HG02588 (cell line): ENCODE data around the gene TAF3.
"Not testable (repeated sequence)": the region's sequence is repeated elsewhere in the genome, so short reads cannot be mapped to it uniquely, and the experiment has no call there.

Experiments used
- ATAC-seq: cut with Tn5 transposase; IDR thresholded peaks from one replicate; pipeline ENCODE4 v1.9.1; 2021; ENCODE audit warnings: mild to moderate bottlenecking, moderate library complexity; ENCODE audit not compliant: unreplicated experiment

TAF3 gene

GRCh38 chr10:8026349-8027259 is 208.3 kb downstream of the TAF3 start:
- ATAC-seq, result no peak

- not testable (repeated sequence) for ATAC-seq
Measured at GRCh38 chr10:8031211-8031610, 212.9 kb downstream of the TAF3 start.

- ATAC-seq, result no peak
Measured at GRCh38 chr10:8032558-8032957, 214.3 kb downstream of the TAF3 start.

- ATAC-seq, result no peak
Measured at GRCh38 chr10:8033812-8034465, 215.6 kb downstream of the TAF3 start.

GRCh38 chr10:8034466-8035005 is 216.2 kb downstream of the TAF3 start:
- ATAC-seq, result no peak

GRCh38 chr10:8035006-8035640 is 216.8 kb downstream of the TAF3 start:
- ATAC-seq, result no peak

- no peak for ATAC-seq
Measured at GRCh38 chr10:8035641-8036470, 217.6 kb downstream of the TAF3 start.

GRCh38 chr10:8036506-8037198 is 218.3 kb downstream of the TAF3 start:
- ATAC-seq, result no peak

GRCh38 chr10:8037199-8037801 is 219.0 kb downstream of the TAF3 start:
- ATAC-seq, result no peak

- no peak for ATAC-seq
Measured at GRCh38 chr10:8037941-8038894, 219.9 kb downstream of the TAF3 start.

GRCh38 chr10:8039321-8039881 is 221.1 kb downstream of the TAF3 start:
- ATAC-seq, result no peak

- no peak for ATAC-seq
Measured at GRCh38 chr10:8040651-8041050, 222.3 kb downstream of the TAF3 start.

- ATAC-seq, result no peak
Measured at GRCh38 chr10:8041284-8041991, 223.1 kb downstream of the TAF3 start.

- no peak for ATAC-seq
Measured at GRCh38 chr10:8041992-8042720, 223.9 kb downstream of the TAF3 start.

GRCh38 chr10:8042721-8043568 is 224.6 kb downstream of the TAF3 start:
- ATAC-seq, result no peak
